Measurements from ENCODE around the gene KATNBL1. TPM values are rescaled to one million over a fixed set of nuclear protein-coding genes. Genes with fewer than 3 reads are reported as not detected.

Gene KATNBL1
- total and polyA plus RNA-seq, 9 of the 15 experiments (the other 6 are each of a cell fraction or from before 2014, with no cell fraction given), result 6.6 to 46.0 (median 24.0) TPM

DNA sequence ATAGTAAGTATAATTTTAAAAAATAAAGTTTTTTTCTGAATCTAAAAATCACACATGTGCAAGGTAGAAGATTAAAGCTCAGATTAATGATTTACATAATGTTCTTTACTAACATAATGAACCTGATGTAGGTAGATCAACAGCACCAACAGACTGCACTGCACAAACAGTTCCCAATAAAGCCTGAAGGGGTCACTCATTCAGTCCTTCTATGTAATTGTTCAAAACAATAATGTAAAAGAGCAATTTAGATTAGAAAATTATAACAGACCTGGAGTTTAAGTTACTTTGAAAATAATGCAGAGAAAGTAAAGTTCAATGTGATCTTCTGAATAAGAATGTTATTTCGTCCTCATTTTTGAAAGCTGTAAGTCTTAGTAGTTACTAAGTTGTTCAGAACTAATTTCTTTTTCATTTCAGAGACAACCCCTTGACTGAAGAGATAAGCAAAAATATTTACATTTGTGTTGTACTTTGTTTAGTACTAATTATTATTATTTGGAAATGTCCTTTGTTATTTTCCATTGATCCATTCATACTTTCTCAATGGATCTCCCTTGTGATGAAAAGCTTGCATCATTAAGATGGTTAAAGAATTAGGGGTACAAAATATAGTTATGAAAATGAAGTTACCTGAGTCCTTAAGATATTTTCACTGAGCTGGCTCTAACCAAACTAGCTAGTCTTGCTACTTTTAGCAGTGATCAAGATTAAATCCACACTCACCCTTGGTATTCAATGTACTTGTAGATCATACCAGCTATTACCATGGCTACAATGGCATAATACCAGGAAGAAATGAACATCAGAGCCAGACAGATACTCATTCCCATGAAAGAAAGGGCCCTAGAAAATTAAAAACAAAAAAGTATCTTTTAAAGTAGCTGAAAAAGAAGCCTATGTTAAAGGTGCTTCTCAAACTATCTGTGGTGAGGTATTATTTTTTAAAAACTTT is 31.8 kb upstream of the KATNBL1 start (continued):
- TF ChIP-seq GABPB2 (CRISPR knock-in tag; conservative IDR thresholded peaks at IDR 0.05), result no peak
- no peak for TF ChIP-seq EWSR1 (IDR thresholded peaks at IDR 0.05; ENCODE audit: borderline replicate concordance, low read depth, partially characterized antibody)
- no peak for TF ChIP-seq ZC3H11A (IDR thresholded peaks at IDR 0.05; ENCODE audit: low read depth, low read length)
- no peak for TF ChIP-seq RUNX1 (IDR thresholded peaks at IDR 0.05; ENCODE audit: low read depth)
- TF ChIP-seq, protein P1, sequence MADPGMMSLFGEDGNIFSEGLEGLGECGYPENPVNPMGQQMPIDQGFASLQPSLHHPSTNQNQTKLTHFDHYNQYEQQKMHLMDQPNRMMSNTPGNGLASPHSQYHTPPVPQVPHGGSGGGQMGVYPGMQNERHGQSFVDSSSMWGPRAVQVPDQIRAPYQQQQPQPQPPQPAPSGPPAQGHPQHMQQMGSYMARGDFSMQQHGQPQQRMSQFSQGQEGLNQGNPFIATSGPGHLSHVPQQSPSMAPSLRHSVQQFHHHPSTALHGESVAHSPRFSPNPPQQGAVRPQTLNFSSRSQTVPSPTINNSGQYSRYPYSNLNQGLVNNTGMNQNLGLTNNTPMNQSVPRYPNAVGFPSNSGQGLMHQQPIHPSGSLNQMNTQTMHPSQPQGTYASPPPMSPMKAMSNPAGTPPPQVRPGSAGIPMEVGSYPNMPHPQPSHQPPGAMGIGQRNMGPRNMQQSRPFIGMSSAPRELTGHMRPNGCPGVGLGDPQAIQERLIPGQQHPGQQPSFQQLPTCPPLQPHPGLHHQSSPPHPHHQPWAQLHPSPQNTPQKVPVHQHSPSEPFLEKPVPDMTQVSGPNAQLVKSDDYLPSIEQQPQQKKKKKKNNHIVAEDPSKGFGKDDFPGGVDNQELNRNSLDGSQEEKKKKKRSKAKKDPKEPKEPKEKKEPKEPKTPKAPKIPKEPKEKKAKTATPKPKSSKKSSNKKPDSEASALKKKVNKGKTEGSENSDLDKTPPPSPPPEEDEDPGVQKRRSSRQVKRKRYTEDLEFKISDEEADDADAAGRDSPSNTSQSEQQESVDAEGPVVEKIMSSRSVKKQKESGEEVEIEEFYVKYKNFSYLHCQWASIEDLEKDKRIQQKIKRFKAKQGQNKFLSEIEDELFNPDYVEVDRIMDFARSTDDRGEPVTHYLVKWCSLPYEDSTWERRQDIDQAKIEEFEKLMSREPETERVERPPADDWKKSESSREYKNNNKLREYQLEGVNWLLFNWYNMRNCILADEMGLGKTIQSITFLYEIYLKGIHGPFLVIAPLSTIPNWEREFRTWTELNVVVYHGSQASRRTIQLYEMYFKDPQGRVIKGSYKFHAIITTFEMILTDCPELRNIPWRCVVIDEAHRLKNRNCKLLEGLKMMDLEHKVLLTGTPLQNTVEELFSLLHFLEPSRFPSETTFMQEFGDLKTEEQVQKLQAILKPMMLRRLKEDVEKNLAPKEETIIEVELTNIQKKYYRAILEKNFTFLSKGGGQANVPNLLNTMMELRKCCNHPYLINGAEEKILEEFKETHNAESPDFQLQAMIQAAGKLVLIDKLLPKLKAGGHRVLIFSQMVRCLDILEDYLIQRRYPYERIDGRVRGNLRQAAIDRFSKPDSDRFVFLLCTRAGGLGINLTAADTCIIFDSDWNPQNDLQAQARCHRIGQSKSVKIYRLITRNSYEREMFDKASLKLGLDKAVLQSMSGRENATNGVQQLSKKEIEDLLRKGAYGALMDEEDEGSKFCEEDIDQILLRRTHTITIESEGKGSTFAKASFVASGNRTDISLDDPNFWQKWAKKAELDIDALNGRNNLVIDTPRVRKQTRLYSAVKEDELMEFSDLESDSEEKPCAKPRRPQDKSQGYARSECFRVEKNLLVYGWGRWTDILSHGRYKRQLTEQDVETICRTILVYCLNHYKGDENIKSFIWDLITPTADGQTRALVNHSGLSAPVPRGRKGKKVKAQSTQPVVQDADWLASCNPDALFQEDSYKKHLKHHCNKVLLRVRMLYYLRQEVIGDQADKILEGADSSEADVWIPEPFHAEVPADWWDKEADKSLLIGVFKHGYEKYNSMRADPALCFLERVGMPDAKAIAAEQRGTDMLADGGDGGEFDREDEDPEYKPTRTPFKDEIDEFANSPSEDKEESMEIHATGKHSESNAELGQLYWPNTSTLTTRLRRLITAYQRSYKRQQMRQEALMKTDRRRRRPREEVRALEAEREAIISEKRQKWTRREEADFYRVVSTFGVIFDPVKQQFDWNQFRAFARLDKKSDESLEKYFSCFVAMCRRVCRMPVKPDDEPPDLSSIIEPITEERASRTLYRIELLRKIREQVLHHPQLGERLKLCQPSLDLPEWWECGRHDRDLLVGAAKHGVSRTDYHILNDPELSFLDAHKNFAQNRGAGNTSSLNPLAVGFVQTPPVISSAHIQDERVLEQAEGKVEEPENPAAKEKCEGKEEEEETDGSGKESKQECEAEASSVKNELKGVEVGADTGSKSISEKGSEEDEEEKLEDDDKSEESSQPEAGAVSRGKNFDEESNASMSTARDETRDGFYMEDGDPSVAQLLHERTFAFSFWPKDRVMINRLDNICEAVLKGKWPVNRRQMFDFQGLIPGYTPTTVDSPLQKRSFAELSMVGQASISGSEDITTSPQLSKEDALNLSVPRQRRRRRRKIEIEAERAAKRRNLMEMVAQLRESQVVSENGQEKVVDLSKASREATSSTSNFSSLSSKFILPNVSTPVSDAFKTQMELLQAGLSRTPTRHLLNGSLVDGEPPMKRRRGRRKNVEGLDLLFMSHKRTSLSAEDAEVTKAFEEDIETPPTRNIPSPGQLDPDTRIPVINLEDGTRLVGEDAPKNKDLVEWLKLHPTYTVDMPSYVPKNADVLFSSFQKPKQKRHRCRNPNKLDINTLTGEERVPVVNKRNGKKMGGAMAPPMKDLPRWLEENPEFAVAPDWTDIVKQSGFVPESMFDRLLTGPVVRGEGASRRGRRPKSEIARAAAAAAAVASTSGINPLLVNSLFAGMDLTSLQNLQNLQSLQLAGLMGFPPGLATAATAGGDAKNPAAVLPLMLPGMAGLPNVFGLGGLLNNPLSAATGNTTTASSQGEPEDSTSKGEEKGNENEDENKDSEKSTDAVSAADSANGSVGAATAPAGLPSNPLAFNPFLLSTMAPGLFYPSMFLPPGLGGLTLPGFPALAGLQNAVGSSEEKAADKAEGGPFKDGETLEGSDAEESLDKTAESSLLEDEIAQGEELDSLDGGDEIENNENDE (IDR thresholded peaks at IDR 0.05; ENCODE audit: low read depth, low read length), result no peak
- no peak for TF ChIP-seq PRMT5 (CRISPR knock-in tag; IDR thresholded peaks at IDR 0.05)
- TF ChIP-seq HOXB6 (CRISPR knock-in tag; IDR thresholded peaks at IDR 0.05; ENCODE audit: borderline replicate concordance), result no peak
- TF ChIP-seq ZNF324 (CRISPR knock-in tag; IDR thresholded peaks at IDR 0.05), result no peak
- TF ChIP-seq RBM14 (IDR thresholded peaks at IDR 0.05; ENCODE audit: borderline replicate concordance, insufficient read depth, low read depth, low read length), result no peak
- no peak for TF ChIP-seq HNRNPUL1 (IDR thresholded peaks at IDR 0.05; ENCODE audit: low read length)
- TF ChIP-seq ZNF217 (CRISPR knock-in tag; IDR thresholded peaks at IDR 0.05), result no peak
- TF ChIP-seq ESRRB (CRISPR knock-in tag; IDR thresholded peaks at IDR 0.05; ENCODE audit: borderline replicate concordance), result no peak
- TF ChIP-seq HMGN3 (IDR thresholded peaks at IDR 0.05; ENCODE audit: borderline replicate concordance, extremely low read depth, insufficient read length, low read depth, low read length), result no peak
- TF ChIP-seq MYC (IDR thresholded peaks at IDR 0.05; ENCODE audit: low read depth, low read length), result no peak
- no peak for TF ChIP-seq MYC (CRISPR knock-in tag; IDR thresholded peaks at IDR 0.05; ENCODE audit: borderline replicate concordance, low read depth)

Data from K562 (cell line).